Activated gamma-delta T cell treated with anti-CD3 and anti-CD28 coated beads, Interleukin-2, amount 50 U/mL, for 16 hours (primary cell): ENCODE results near the gene FCER1A.

Experiments used
- DNase-seq: peaks from one replicate; pipeline ENCODE4 v3.0.0-alpha.2; 2020; ENCODE audit warnings: low read depth

The FCER1A gene

DNA sequence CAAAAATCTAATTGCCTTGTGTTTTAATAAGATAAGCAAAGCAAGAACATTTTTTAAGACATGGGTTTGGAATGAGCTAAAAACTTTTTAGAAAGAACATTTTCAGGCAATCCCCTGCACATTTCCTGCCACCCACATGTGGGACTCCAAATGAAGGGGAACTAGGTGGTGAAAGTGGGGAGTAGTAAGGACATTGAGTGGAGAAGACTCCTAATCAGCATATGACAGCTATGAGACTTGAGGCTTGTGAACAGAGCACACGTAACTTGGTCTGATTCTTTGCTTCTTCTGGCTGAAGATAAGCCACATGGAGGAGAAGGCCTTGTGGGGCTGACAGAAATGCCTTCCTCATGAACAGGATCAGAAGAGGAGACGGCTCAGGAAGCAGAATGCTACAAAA lies 50.3 kb downstream of the FCER1A start:
- no peak for DNase-seq
